Loucy (cell line): ENCODE results near the gene ACP4.

Experiments
- CTCF ChIP-seq: fragments of 200-600 bp; sonication (generic); conservative IDR thresholded peaks from 2 replicates; pipeline ENCODE4 v1.5.1; 2014; ENCODE audit warnings: mild to moderate bottlenecking, antibody characterized with exemption, low read length
- EZH2phosphoT487 ChIP-seq: fragments of 200-600 bp; IDR thresholded peaks from 2 replicates; pipeline ENCODE4 v1.6.1; 2018; ENCODE audit warnings: antibody characterized with exemption, mild to moderate bottlenecking, moderate library complexity, borderline replicate concordance

DNA sequence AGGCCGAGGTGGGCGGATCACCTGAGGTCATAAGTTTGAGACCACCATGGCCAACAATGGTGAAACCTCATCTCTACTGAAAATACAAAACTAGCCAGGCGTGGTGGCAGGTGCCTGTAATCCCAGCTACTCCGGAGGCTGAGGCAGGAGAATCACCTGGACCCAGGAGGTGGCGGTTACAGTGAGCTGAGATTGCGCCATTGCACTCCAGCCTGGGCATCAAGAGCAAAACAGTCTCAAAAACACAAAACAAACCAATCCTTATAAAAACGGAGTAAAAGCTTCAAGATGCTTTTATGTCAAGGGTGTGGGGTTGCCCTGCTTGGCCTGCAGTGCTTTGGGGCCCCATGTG is 7.2 kb downstream of the ACP4 start:
- TF ChIP-seq CTCF: no peak
- TF ChIP-seq EZH2phosphoT487: no peak
